H9 (cell line): Measurements from ENCODE around the gene ODC1. TPM values are rescaled to one million over a fixed set of nuclear protein-coding genes. Genes with fewer than 3 reads are reported as not detected.

Source experiments
- DNase-seq: peaks from one replicate; pipeline ENCODE4 v3.0.0-alpha.2; 2017
- H2AFZ ChIP-seq: one replicate; pipeline ENCODE4 v1.6.1; 2013; ENCODE audit warnings: mild to moderate bottlenecking, low read length, control low read depth, moderate library complexity
- H2AK5ac ChIP-seq: 2 replicates; pipeline ENCODE4 v1.6.1; 2013; ENCODE audit warnings: low read length, control low read depth, mixed read lengths; ENCODE audit not compliant: insufficient read length
- H2BK120ac ChIP-seq: one replicate; pipeline ENCODE4 v1.6.1; 2013; ENCODE audit warnings: low read depth, mild to moderate bottlenecking, low read length, control low read depth, inconsistent platforms; ENCODE audit not compliant: poor library complexity, severe bottlenecking
- H2BK12ac ChIP-seq: 2 replicates; pipeline ENCODE4 v1.6.1; 2013; ENCODE audit warnings: low read length, control low read depth, mixed read lengths, low read depth; ENCODE audit not compliant: insufficient read length
- H2BK15ac ChIP-seq: 2 replicates; pipeline ENCODE4 v1.6.1; 2013; ENCODE audit warnings: low read depth, low read length, control low read depth
- H2BK20ac ChIP-seq: one replicate; pipeline ENCODE4 v1.6.1; 2013; ENCODE audit warnings: low read depth, mild to moderate bottlenecking, low read length, control low read depth, inconsistent platforms; ENCODE audit not compliant: poor library complexity, severe bottlenecking
- H2BK5ac ChIP-seq: 2 replicates; pipeline ENCODE4 v1.6.1; 2013; ENCODE audit warnings: low read length, control low read depth, mixed read lengths; ENCODE audit not compliant: insufficient read length
- H3K14ac ChIP-seq: 2 replicates; pipeline ENCODE4 v1.6.1; 2013; ENCODE audit warnings: low read length, control low read depth; ENCODE audit not compliant: insufficient read depth
- H3K18ac ChIP-seq: 2 replicates; pipeline ENCODE4 v1.6.1; 2013; ENCODE audit warnings: low read depth, mild to moderate bottlenecking, mixed read lengths, low read length, control low read depth; ENCODE audit not compliant: insufficient read length
- H3K23ac ChIP-seq: 2 replicates; pipeline ENCODE4 v1.6.1; 2013; ENCODE audit warnings: low read length, control low read depth, mixed read lengths, low read depth; ENCODE audit not compliant: insufficient read length
- H3K23me2 ChIP-seq: 2 replicates; pipeline ENCODE4 v1.6.1; 2013; ENCODE audit warnings: low read depth, mild to moderate bottlenecking, mixed read lengths, low read length, control low read depth; ENCODE audit not compliant: insufficient read length, poor library complexity, severe bottlenecking
- H3K27ac ChIP-seq: 2 replicates; pipeline ENCODE4 v1.5.1; 2013; ENCODE audit warnings: low read length, control low read depth, mixed read lengths, low read depth; ENCODE audit not compliant: insufficient read length
- H3K27me3 ChIP-seq: 2 replicates; pipeline ENCODE4 v1.6.1; 2013; ENCODE audit warnings: low read length, control low read depth, inconsistent platforms; ENCODE audit not compliant: insufficient read depth
- H3K4ac ChIP-seq: 2 replicates; pipeline ENCODE4 v1.6.1; 2013; ENCODE audit warnings: low read depth, mild to moderate bottlenecking, control low read depth, inconsistent platforms, low read length, moderate library complexity
- H3K4me1 ChIP-seq: 2 replicates; pipeline ENCODE4 v1.6.1; 2013; ENCODE audit warnings: low read length, control low read depth, inconsistent platforms; ENCODE audit not compliant: insufficient read depth
- H3K4me2 ChIP-seq: 2 replicates; pipeline ENCODE4 v1.6.1; 2013; ENCODE audit warnings: low read length, control low read depth, mixed read lengths; ENCODE audit not compliant: insufficient read length, insufficient read depth
- H3K56ac ChIP-seq: 2 replicates; pipeline ENCODE4 v1.6.1; 2013; ENCODE audit warnings: low read depth, mild to moderate bottlenecking, mixed read lengths, low read length, control low read depth; ENCODE audit not compliant: insufficient read length
- H3K79me1 ChIP-seq: 2 replicates; pipeline ENCODE4 v1.6.1; 2013; ENCODE audit warnings: low read depth, mild to moderate bottlenecking, moderate library complexity, low read length, control low read depth, inconsistent platforms; ENCODE audit not compliant: insufficient read depth, poor library complexity, severe bottlenecking
- H3K79me2 ChIP-seq: 2 replicates; pipeline ENCODE4 v1.6.1; 2013; ENCODE audit warnings: low read length, control low read depth, inconsistent platforms; ENCODE audit not compliant: insufficient read depth
- H3K9ac ChIP-seq: 2 replicates; pipeline ENCODE4 v1.6.1; 2013; ENCODE audit warnings: low read length, control low read depth, mixed read lengths; ENCODE audit not compliant: insufficient read length; ENCODE audit errors: extremely low read depth
- H3K9me3 ChIP-seq: one replicate; pipeline ENCODE4 v1.6.1; 2013; ENCODE audit warnings: low read depth, low read length, inconsistent platforms; ENCODE audit not compliant: control insufficient read depth
- H3T11ph ChIP-seq: one replicate; pipeline ENCODE4 v1.6.1; 2013; ENCODE audit warnings: mild to moderate bottlenecking, low read length, control low read depth, inconsistent platforms
- H4K20me1 ChIP-seq: one replicate; pipeline ENCODE4 v1.6.1; 2013; ENCODE audit not compliant: control insufficient read depth, insufficient read length, insufficient read depth
- H4K5ac ChIP-seq: 2 replicates; pipeline ENCODE4 v1.6.1; 2013; ENCODE audit warnings: low read depth, mild to moderate bottlenecking, mixed read lengths, low read length, control low read depth; ENCODE audit not compliant: insufficient read length
- H4K8ac ChIP-seq: replicated peaks from 2 replicates; pipeline ENCODE4 v1.6.1; 2013; ENCODE audit warnings: low read length, control low read depth, mixed read lengths, low read depth; ENCODE audit not compliant: insufficient read length
- H4K91ac ChIP-seq: 2 replicates; pipeline ENCODE4 v1.6.1; 2013; ENCODE audit warnings: low read depth, mild to moderate bottlenecking, moderate library complexity, mixed read lengths, low read length, control low read depth; ENCODE audit not compliant: insufficient read length
- H3K27ac Mint-ChIP-seq, 3 experiments: 2 replicates in 2 of 3; 3 replicates in 1 of 3; pipeline ENCODE4 v1.8.0; 2020 to 2021; ENCODE audit warnings: mixed read lengths in 3 of 3, mild to moderate bottlenecking in 1 of 3, moderate library complexity in 1 of 3
- H3K27me3 Mint-ChIP-seq: 2 replicates; pipeline ENCODE4 v1.8.0; 2021; ENCODE audit warnings: low read depth, mild to moderate bottlenecking, moderate library complexity, mixed read lengths
- H3K36me3 Mint-ChIP-seq, 3 experiments: 2 replicates in 2 of 3; 3 replicates in 1 of 3; pipeline ENCODE4 v1.8.0; 2020 to 2021; ENCODE audit warnings: low read depth in 3 of 3, mixed read lengths in 3 of 3; ENCODE audit not compliant: insufficient read depth in 1 of 3
- H3K4me1 Mint-ChIP-seq, 2 experiments: 2 replicates each; pipeline ENCODE4 v1.8.0; 2020; ENCODE audit warnings: mixed read lengths in 2 of 2
- H3K4me3 Mint-ChIP-seq, 2 experiments: 2 replicates in 1 of 2; 3 replicates in 1 of 2; pipeline ENCODE4 v1.8.0; 2020 to 2021; ENCODE audit warnings: mild to moderate bottlenecking in 2 of 2, mixed read lengths in 2 of 2, moderate library complexity in 1 of 2
- H3K9me3 Mint-ChIP-seq, 2 experiments: 2 replicates in 1 of 2; 3 replicates in 1 of 2; pipeline ENCODE4 v1.8.0; 2020; ENCODE audit warnings: mild to moderate bottlenecking in 2 of 2, mixed read lengths in 2 of 2, moderate library complexity in 1 of 2
- WGBS: extraction: QIAGEN DNeasy Blood & Tissue Kit; methylation state at CpG from one replicate; pipeline ENCODE4 v1.1.7; 2013; ENCODE audit warnings: missing lambda C conversion rate, low lambda C conversion rate, mixed read lengths; ENCODE audit not compliant: insufficient read length; ENCODE audit errors: extremely low coverage; 5-methylcytosine and 5-hydroxymethylcytosine counted together
- long read RNA-seq: library from polyadenylated mRNA; unstranded; transcript quantifications from one replicate; pipeline ENCODE4 v2.0.0, GENCODE V29; 2020
- total RNA-seq: library from RNA; stranded (reverse); gene quantifications from 2 replicates; pipeline ENCODE4 v1.2.1, GENCODE V29; 2021
- TF ChIP-seq, protein P1 (sequence below): fragments of 200-600 bp; sonication (generic); conservative IDR thresholded peaks from 3 replicates; pipeline ENCODE4 v1.8.0; 2021; ENCODE audit warnings: antibody characterized with exemption, mild to moderate bottlenecking

Gene ODC1
- 46.5 and 48.3 TPM in 2 replicates for total RNA-seq
- long read RNA-seq, transcript ODC1-201 (12 exons, 2,653 nt) = major isoform, 28 of 40 reads
- long read RNA-seq, partial matches to known transcripts = 3 of 40 reads
- long read RNA-seq, other reads (novel, unspliced or antisense) = 9 of 40 reads

DNA sequence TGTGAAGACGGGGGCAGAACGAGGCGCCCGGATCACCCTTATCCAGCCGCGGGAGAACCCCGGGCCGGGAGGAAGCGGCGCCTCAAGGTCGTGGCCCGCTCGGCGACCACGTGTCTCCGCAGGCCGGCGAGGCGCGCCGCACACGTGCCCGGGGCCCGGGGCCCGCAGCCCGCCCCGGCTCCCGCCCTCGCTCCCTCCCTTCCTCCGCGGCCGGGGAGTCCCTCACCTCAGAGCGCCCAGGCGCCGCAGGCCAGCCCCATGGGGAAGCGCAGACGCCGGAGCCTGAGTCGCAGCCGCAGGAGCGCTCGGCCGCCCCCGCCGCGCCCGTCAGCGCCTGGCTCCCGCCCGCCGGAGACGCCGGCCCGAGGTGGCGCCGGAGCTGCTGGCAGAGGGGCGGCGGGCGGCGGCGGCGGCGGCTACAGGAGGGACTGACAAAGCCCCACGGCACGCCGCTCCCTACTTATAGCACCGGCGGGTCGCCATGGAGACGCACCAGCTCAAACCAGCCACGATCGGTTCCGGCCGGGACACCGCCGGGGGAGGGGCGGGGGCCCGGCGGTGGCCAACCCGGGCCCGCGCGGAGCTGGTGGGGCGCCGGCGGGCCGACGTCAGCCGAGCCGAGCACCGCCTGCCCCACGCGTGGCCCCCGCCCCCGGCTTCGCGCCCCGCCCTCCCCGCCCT lies at the start of gene ODC1:
TSS of gene ODC1 (minus strand) at position 433 of the 681 bp plus-strand sequence. CDS start 3,295 bp downstream, outside the sequence.
- Histone ChIP-seq H3K79me2 (peaks cover 4% of the 10 kb centered on the region; the same call in 1 of the 2 replicates), H3T11ph (no peak within 1 kb of the TSS)

More for the DNA sequence above, at the start of gene ODC1:
- Histone ChIP-seq H2BK15ac (no peak within 1 kb of the TSS; the same call in 1 of the 2 replicates), H3K14ac (peak within 1 kb of the TSS; percentile 88), H2AK5ac (no peak within 1 kb of the TSS), H3K4ac (no peak within 1 kb of the TSS), H2BK20ac (no peak within 1 kb of the TSS), H2AFZ (no peak within 1 kb of the TSS), H3K23me2 (peaks cover 8% of the 10 kb centered on the region), H4K20me1 (no peaks in the 10 kb centered on the region), H3K27me3 (peaks cover 3% of the 10 kb centered on the region; the same call in 1 of the 2 replicates), H2BK5ac (no peak within 1 kb of the TSS), H3K9ac (peak within 1 kb of the TSS; percentile 39), H3K4me2 (peak within 1 kb of the TSS; percentile 71), H4K8ac (no peak within 1 kb of the TSS), H4K91ac (no peak within 1 kb of the TSS), H4K5ac (no peak within 1 kb of the TSS), H3K23ac (no peak within 1 kb of the TSS), H3K18ac (peak within 1 kb of the TSS; percentile 84), H2BK120ac (no peak within 1 kb of the TSS), H3K9me3 (no peaks in the 10 kb centered on the region), H3K27ac (no peak within 1 kb of the TSS), H3K79me1 (no peaks in the 10 kb centered on the region), H2BK12ac (no peak within 1 kb of the TSS), H3K56ac (no peak within 1 kb of the TSS), H3K4me1 (no peaks in the 10 kb centered on the region; the same call in 1 of the 2 replicates)
- WGBS = no CpG with 5 or more reads among the region's 99 CpGs
- TF ChIP-seq, protein P1, sequence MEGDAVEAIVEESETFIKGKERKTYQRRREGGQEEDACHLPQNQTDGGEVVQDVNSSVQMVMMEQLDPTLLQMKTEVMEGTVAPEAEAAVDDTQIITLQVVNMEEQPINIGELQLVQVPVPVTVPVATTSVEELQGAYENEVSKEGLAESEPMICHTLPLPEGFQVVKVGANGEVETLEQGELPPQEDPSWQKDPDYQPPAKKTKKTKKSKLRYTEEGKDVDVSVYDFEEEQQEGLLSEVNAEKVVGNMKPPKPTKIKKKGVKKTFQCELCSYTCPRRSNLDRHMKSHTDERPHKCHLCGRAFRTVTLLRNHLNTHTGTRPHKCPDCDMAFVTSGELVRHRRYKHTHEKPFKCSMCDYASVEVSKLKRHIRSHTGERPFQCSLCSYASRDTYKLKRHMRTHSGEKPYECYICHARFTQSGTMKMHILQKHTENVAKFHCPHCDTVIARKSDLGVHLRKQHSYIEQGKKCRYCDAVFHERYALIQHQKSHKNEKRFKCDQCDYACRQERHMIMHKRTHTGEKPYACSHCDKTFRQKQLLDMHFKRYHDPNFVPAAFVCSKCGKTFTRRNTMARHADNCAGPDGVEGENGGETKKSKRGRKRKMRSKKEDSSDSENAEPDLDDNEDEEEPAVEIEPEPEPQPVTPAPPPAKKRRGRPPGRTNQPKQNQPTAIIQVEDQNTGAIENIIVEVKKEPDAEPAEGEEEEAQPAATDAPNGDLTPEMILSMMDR = no peak
- peaks cover 22% of the 10 kb centered on the region for H3K27me3 Mint-ChIP-seq
- no peaks in the 10 kb centered on the region for H3K9me3 Mint-ChIP-seq
- peak within 1 kb of the TSS; percentile 63 to 89 for H3K4me3 Mint-ChIP-seq
- H3K36me3 Mint-ChIP-seq = peaks cover 13 to 20% (median 19%) of the 10 kb centered on the region in 3 experiments
- DNase-seq = peak; percentile 83
- H3K27ac Mint-ChIP-seq = peak within 1 kb of the TSS in 1 of 3 experiments; percentile 74; a peak in 2 of 7 replicates
- peaks cover 14 to 22% of the 10 kb centered on the region in 2 experiments for H3K4me1 Mint-ChIP-seq
